ENCODE measurements around the gene PRKAA1. TPM values are rescaled to one million over a fixed set of nuclear protein-coding genes. Genes with fewer than 3 reads are reported as not detected.
"Not testable (repeated sequence)": the region's sequence is repeated elsewhere in the genome, so short reads cannot be mapped to it uniquely, and the experiment has no call there.

The PRKAA1 gene
- total RNA-seq, 1 experiment from 2014 or later = 53.0 TPM

GRCh38 chr5:40791715-40792139, 6.4 kb downstream of the PRKAA1 start:
- H3K9ac ChIP-seq (ENCODE audit: low read length) = no peak overlapping the region
- H3K4me1 ChIP-seq (ENCODE audit: low read length) = peaks cover 7% of the 10 kb centered on the region
- H3K9me3 ChIP-seq (ENCODE audit: low read length) = no peaks in the 10 kb centered on the region
- DNase-seq = no peak
- H3K27ac ChIP-seq (ENCODE audit: low read length) = no peak overlapping the region
- H4K20me1 ChIP-seq (ENCODE audit: insufficient read depth, low read depth, low read length) = peaks cover 3% of the 10 kb centered on the region; the same call in 1 of the 2 replicates
- no peaks in the 10 kb centered on the region for H3K27me3 ChIP-seq (ENCODE audit: low read length)
- H3K36me3 ChIP-seq (ENCODE audit: insufficient read depth, low read length) = peaks cover 22% of the 10 kb centered on the region
- peaks cover 100% of the 10 kb centered on the region for H3K79me2 ChIP-seq (ENCODE audit: low read length)
- no peak overlapping the region for H3K4me3 ChIP-seq (ENCODE audit: low read length)
- no peaks in the 10 kb centered on the region for H3K9me2 ChIP-seq (replicated peaks; ENCODE audit: insufficient read depth, low read length)
- H2AFZ ChIP-seq (ENCODE audit: low read length) = no peak overlapping the region
- H3K4me2 ChIP-seq (ENCODE audit: low read depth, low read length, poor library complexity, severe bottlenecking) = no peak overlapping the region

GRCh38 chr5:40790947-40791593, 7.1 kb downstream of the PRKAA1 start:
- Histone ChIP-seq H3K9me3 (ENCODE audit: low read length) (no peaks in the 10 kb centered on the region), H4K20me1 (ENCODE audit: insufficient read depth, low read depth, low read length) (peaks cover 3% of the 10 kb centered on the region; the same call in 1 of the 2 replicates), H3K9me2 (replicated peaks; ENCODE audit: insufficient read depth, low read length) (no peaks in the 10 kb centered on the region), H3K4me3 (ENCODE audit: low read length) (no peak overlapping the region), H3K27me3 (ENCODE audit: low read length) (no peaks in the 10 kb centered on the region), H3K9ac (ENCODE audit: low read length) (no peak overlapping the region), H2AFZ (ENCODE audit: low read length) (no peak overlapping the region), H3K79me2 (ENCODE audit: low read length) (peaks cover 100% of the 10 kb centered on the region), H3K36me3 (ENCODE audit: insufficient read depth, low read length) (peaks cover 22% of the 10 kb centered on the region), H3K4me2 (ENCODE audit: low read depth, low read length, poor library complexity, severe bottlenecking) (no peak overlapping the region), H3K4me1 (ENCODE audit: low read length) (peaks cover under 1% of the 10 kb centered on the region), H3K27ac (ENCODE audit: low read length) (no peak overlapping the region)
- no peak for DNase-seq

- H3K9me3 ChIP-seq (ENCODE audit: low read length); H2AFZ ChIP-seq (ENCODE audit: low read length); H3K27me3 ChIP-seq (ENCODE audit: low read length); H3K27ac ChIP-seq (ENCODE audit: low read length); DNase-seq; H4K20me1 ChIP-seq (ENCODE audit: insufficient read depth, low read depth, low read length); H3K4me1 ChIP-seq (ENCODE audit: low read length); H3K9ac ChIP-seq (ENCODE audit: low read length); H3K4me2 ChIP-seq (ENCODE audit: low read depth, low read length, poor library complexity, severe bottlenecking); H3K4me3 ChIP-seq (ENCODE audit: low read length); H3K9me2 ChIP-seq (replicated peaks; ENCODE audit: insufficient read depth, low read length): not testable (repeated sequence)
- Histone ChIP-seq H3K36me3 (ENCODE audit: insufficient read depth, low read length) (peaks cover 17% of the 10 kb centered on the region; the same call in 1 of the 2 replicates), H3K79me2 (ENCODE audit: low read length) (peaks cover 99% of the 10 kb centered on the region)
These were observed 9.2 kb downstream of the PRKAA1 start for GRCh38 chr5:40788941-40789340.

GRCh38 chr5:40787986-40788385, 10.2 kb downstream of the PRKAA1 start:
- Histone ChIP-seq H3K4me2 (ENCODE audit: low read depth, low read length, poor library complexity, severe bottlenecking) (no peak overlapping the region), H3K36me3 (ENCODE audit: insufficient read depth, low read length) (peaks cover 15% of the 10 kb centered on the region; the same call in 1 of the 2 replicates), H3K27me3 (ENCODE audit: low read length) (no peaks in the 10 kb centered on the region), H3K27ac (ENCODE audit: low read length) (no peak overlapping the region), H2AFZ (ENCODE audit: low read length) (no peak overlapping the region), H4K20me1 (ENCODE audit: insufficient read depth, low read depth, low read length) (peaks cover 3% of the 10 kb centered on the region; the same call in 1 of the 2 replicates), H3K79me2 (ENCODE audit: low read length) (peaks cover 99% of the 10 kb centered on the region), H3K4me1 (ENCODE audit: low read length) (no peaks in the 10 kb centered on the region), H3K9me2 (replicated peaks; ENCODE audit: insufficient read depth, low read length) (no peaks in the 10 kb centered on the region), H3K4me3 (ENCODE audit: low read length) (no peak overlapping the region), H3K9me3 (ENCODE audit: low read length) (no peaks in the 10 kb centered on the region), H3K9ac (ENCODE audit: low read length) (no peak overlapping the region)
- DNase-seq = no peak

GRCh38 chr5:40786664-40787063, 11.5 kb downstream of the PRKAA1 start:
- H3K36me3 ChIP-seq (ENCODE audit: insufficient read depth, low read length) = peaks cover 15% of the 10 kb centered on the region; the same call in 1 of the 2 replicates
- H4K20me1 ChIP-seq (ENCODE audit: insufficient read depth, low read depth, low read length); H3K9ac ChIP-seq (ENCODE audit: low read length); H3K4me1 ChIP-seq (ENCODE audit: low read length); H3K27me3 ChIP-seq (ENCODE audit: low read length); H3K9me3 ChIP-seq (ENCODE audit: low read length); H3K27ac ChIP-seq (ENCODE audit: low read length); H3K4me3 ChIP-seq (ENCODE audit: low read length); H2AFZ ChIP-seq (ENCODE audit: low read length); H3K4me2 ChIP-seq (ENCODE audit: low read depth, low read length, poor library complexity, severe bottlenecking); DNase-seq; H3K9me2 ChIP-seq (replicated peaks; ENCODE audit: insufficient read depth, low read length): not testable (repeated sequence)
- peaks cover 99% of the 10 kb centered on the region for H3K79me2 ChIP-seq (ENCODE audit: low read length)

- Histone ChIP-seq H3K4me3 (ENCODE audit: low read length) (no peak overlapping the region), H3K79me2 (ENCODE audit: low read length) (peaks cover 99% of the 10 kb centered on the region), H3K9ac (ENCODE audit: low read length) (no peak overlapping the region), H3K36me3 (ENCODE audit: insufficient read depth, low read length) (peaks cover 15% of the 10 kb centered on the region; the same call in 1 of the 2 replicates), H3K4me1 (ENCODE audit: low read length) (no peaks in the 10 kb centered on the region), H4K20me1 (ENCODE audit: insufficient read depth, low read depth, low read length) (peaks cover 3% of the 10 kb centered on the region; the same call in 1 of the 2 replicates), H3K27ac (ENCODE audit: low read length) (no peak overlapping the region), H3K4me2 (ENCODE audit: low read depth, low read length, poor library complexity, severe bottlenecking) (no peak overlapping the region), H3K9me2 (replicated peaks; ENCODE audit: insufficient read depth, low read length) (no peaks in the 10 kb centered on the region), H2AFZ (ENCODE audit: low read length) (no peak overlapping the region), H3K27me3 (ENCODE audit: low read length) (no peaks in the 10 kb centered on the region), H3K9me3 (ENCODE audit: low read length) (no peaks in the 10 kb centered on the region)
- no peak for DNase-seq
These were observed 13.3 kb downstream of the PRKAA1 start for GRCh38 chr5:40784916-40785315.

GRCh38 chr5:40784027-40784653, 14.0 kb downstream of the PRKAA1 start:
- Histone ChIP-seq H3K27ac (ENCODE audit: low read length) (no peak overlapping the region), H3K9ac (ENCODE audit: low read length) (no peak overlapping the region), H3K79me2 (ENCODE audit: low read length) (peaks cover 99% of the 10 kb centered on the region), H3K4me1 (ENCODE audit: low read length) (no peaks in the 10 kb centered on the region), H3K4me3 (ENCODE audit: low read length) (no peak overlapping the region), H3K9me2 (replicated peaks; ENCODE audit: insufficient read depth, low read length) (no peaks in the 10 kb centered on the region), H4K20me1 (ENCODE audit: insufficient read depth, low read depth, low read length) (peaks cover 3% of the 10 kb centered on the region; the same call in 1 of the 2 replicates), H3K4me2 (ENCODE audit: low read depth, low read length, poor library complexity, severe bottlenecking) (no peak overlapping the region), H3K27me3 (ENCODE audit: low read length) (no peaks in the 10 kb centered on the region), H3K9me3 (ENCODE audit: low read length) (no peaks in the 10 kb centered on the region), H3K36me3 (ENCODE audit: insufficient read depth, low read length) (peaks cover 15% of the 10 kb centered on the region; the same call in 1 of the 2 replicates), H2AFZ (ENCODE audit: low read length) (no peak overlapping the region)
- DNase-seq = no peak

GRCh38 chr5:40781843-40782409, 16.2 kb downstream of the PRKAA1 start:
- no peak overlapping the region for H3K4me2 ChIP-seq (ENCODE audit: low read depth, low read length, poor library complexity, severe bottlenecking)
- H3K79me2 ChIP-seq (ENCODE audit: low read length) = peaks cover 86% of the 10 kb centered on the region
- no peak overlapping the region for H3K4me3 ChIP-seq (ENCODE audit: low read length)
- H3K4me1 ChIP-seq (ENCODE audit: low read length) = no peaks in the 10 kb centered on the region
- no peaks in the 10 kb centered on the region; the same call in 1 of the 2 replicates for H3K36me3 ChIP-seq (ENCODE audit: insufficient read depth, low read length)
- no peak overlapping the region for H3K27ac ChIP-seq (ENCODE audit: low read length)
- H3K9me2 ChIP-seq (replicated peaks; ENCODE audit: insufficient read depth, low read length) = no peaks in the 10 kb centered on the region
- no peak overlapping the region for H3K9ac ChIP-seq (ENCODE audit: low read length)
- H3K9me3 ChIP-seq (ENCODE audit: low read length) = no peaks in the 10 kb centered on the region
- H3K27me3 ChIP-seq (ENCODE audit: low read length) = no peaks in the 10 kb centered on the region
- H4K20me1 ChIP-seq (ENCODE audit: insufficient read depth, low read depth, low read length) = no peaks in the 10 kb centered on the region
- no peak overlapping the region for H2AFZ ChIP-seq (ENCODE audit: low read length)
- DNase-seq = no peak
